HepG2 (cell line): ENCODE results near the gene KIAA0232. TPM values are rescaled to one million over a fixed set of nuclear protein-coding genes. Genes with fewer than 3 reads are reported as not detected.

Experiments used
- ATAC-seq: fragments of 200-7000 bp; cut with Tn5 transposase; 3 replicates; pipeline ENCODE4 v1.9.1; 2020; ENCODE audit warnings: mild to moderate bottlenecking, moderate library complexity
- BruUV-seq: library from RNA; stranded (reverse); fragments of 400-500 nt; replicated peaks from 2 replicates; lab custom pipeline; 2021; lab: Mats Ljungman, UMichigan
- CTCF ChIA-PET: fragments of 300-600 bp; formaldehyde crosslinking; extraction: SDS; loops from one replicate; lab custom pipeline; 2021; ENCODE audit warnings: low total read pairs, inconsistent platforms, low intra/inter-chr PET ratio; lab: Yijun Ruan, JAX
- POLR2A ChIA-PET: fragments of 350-600 bp; sonication (Branson Sonifier 250); formaldehyde crosslinking; loops from one replicate; lab custom pipeline; 2020; ENCODE audit warnings: antibody characterized with exemption, inconsistent platforms; lab: Yijun Ruan, JAX
- DNase-seq: peaks from one replicate; pipeline ENCODE4 v3.0.0-alpha.2; 2015; ENCODE audit warnings: low spot score
- FAIRE-seq: peaks from 3 replicates; lab custom pipeline; 2011; peaks lifted over from hg19 to GRCh38; lab: Jason Lieb, UNC
- H2AFZ ChIP-seq: one replicate; pipeline ENCODE4 v1.6.1; 2011; ENCODE audit warnings: low read length, inconsistent platforms
- H3K27ac ChIP-seq: fragments of 300-600 bp; 3 replicates; pipeline ENCODE4 v1.8.0; 2011; ENCODE audit warnings: mixed run types, mild to moderate bottlenecking, mixed read lengths, low read length, inconsistent platforms; ENCODE audit not compliant: insufficient read depth; ENCODE audit errors: extremely low read length
- H3K27me3 ChIP-seq, 2 experiments: fragments of 200-600 bp in 1 of 2; 2 replicates in 1 of 2; 3 replicates in 1 of 2; pipeline versions ENCODE4 v1.6.0 to v1.8.0; 2011; ENCODE audit warnings: low read length in 2 of 2, mild to moderate bottlenecking in 2 of 2, moderate library complexity in 2 of 2, inconsistent platforms in 1 of 2; ENCODE audit not compliant: insufficient read depth in 2 of 2, control insufficient read depth in 1 of 2
- H3K36me3 ChIP-seq, 2 experiments: fragments of 200-600 bp in 1 of 2; replicated peaks in 1 of 2; 2 replicates in 1 of 2; 3 replicates in 1 of 2; pipeline versions ENCODE4 v1.5.1 to v1.8.0; 2011; ENCODE audit warnings: low read length in 2 of 2, inconsistent platforms in 1 of 2; ENCODE audit not compliant: insufficient read depth in 2 of 2, control insufficient read depth in 1 of 2
- H3K4me1 ChIP-seq: 2 replicates; pipeline ENCODE4 v1.5.1; 2012; ENCODE audit warnings: low read length, inconsistent platforms; ENCODE audit not compliant: insufficient read depth
- H3K4me2 ChIP-seq: 2 replicates; pipeline ENCODE4 v1.6.0; 2011; ENCODE audit warnings: low read depth, low read length, inconsistent platforms
- H3K4me3 ChIP-seq, 3 experiments: fragments of 200-600 bp in 1 of 3; sonication (generic), shearing (Covaris generic) in 1 of 3; replicated peaks in 1 of 3; 2 replicates each; pipeline ENCODE4 v1.5.1; 2011 to 2016; ENCODE audit warnings: low read length in 3 of 3, inconsistent platforms in 2 of 3, low read depth in 2 of 3, mild to moderate bottlenecking in 2 of 3, control low read depth in 1 of 3, mixed read lengths in 1 of 3; ENCODE audit not compliant: insufficient read depth in 1 of 3
- H3K79me2 ChIP-seq: one replicate; pipeline ENCODE4 v1.6.1; 2011; ENCODE audit warnings: low read length, inconsistent platforms; ENCODE audit not compliant: insufficient read depth
- H3K9ac ChIP-seq: 2 replicates; pipeline ENCODE4 v1.6.0; 2011; ENCODE audit warnings: mild to moderate bottlenecking, low read depth, low read length, inconsistent platforms; ENCODE audit not compliant: insufficient read depth
- H3K9me3 ChIP-seq: 2 replicates; pipeline ENCODE4 v1.5.1; 2012; ENCODE audit warnings: mild to moderate bottlenecking, low read length
- H4K20me1 ChIP-seq: 2 replicates; pipeline ENCODE4 v1.6.0; 2011; ENCODE audit warnings: inconsistent platforms, mild to moderate bottlenecking, low read length, moderate library complexity; ENCODE audit not compliant: insufficient read depth
- CBX2 ChIP-seq, 2 experiments: fragments of 200-600 bp in 1 of 2; sonication (generic); formaldehyde crosslinking in 1 of 2; IDR thresholded peaks; 2 replicates each; pipeline versions ENCODE4 v1.7.0 to v1.8.1; 2018 to 2022; ENCODE audit warnings: low read depth in 2 of 2, low read length in 1 of 2, mild to moderate bottlenecking in 1 of 2, missing genetic modification reagents in 1 of 2
- DRAP1 ChIP-seq: IDR thresholded peaks from 2 replicates; pipeline ENCODE4 v1.6.1; 2016; ENCODE audit warnings: missing genetic modification reagents, missing compliant biosample characterization
- FLYWCH1 ChIP-seq: sonication (generic); formaldehyde crosslinking; IDR thresholded peaks from 2 replicates; pipeline ENCODE4 v1.8.1; 2023; ENCODE audit warnings: mild to moderate bottlenecking, missing genetic modification reagents
- ZHX2 ChIP-seq, 2 experiments: sonication (generic) in 1 of 2; formaldehyde crosslinking in 1 of 2; IDR thresholded peaks; 2 replicates each; pipeline versions ENCODE4 v1.6.1 to v1.9.0; 2014 to 2022; ENCODE audit warnings: antibody characterized with exemption in 1 of 2, borderline replicate concordance in 1 of 2, inconsistent platforms in 1 of 2, low read depth in 1 of 2, missing genetic modification reagents in 1 of 2
- ZMYM2 ChIP-seq: sonication (generic); formaldehyde crosslinking; IDR thresholded peaks from 2 replicates; pipeline ENCODE4 v1.8.0; 2022; ENCODE audit warnings: mild to moderate bottlenecking, missing genetic modification reagents
- ZNF225 ChIP-seq: sonication (generic); formaldehyde crosslinking; IDR thresholded peaks from 2 replicates; pipeline ENCODE4 v1.4.0; 2020; ENCODE audit warnings: mild to moderate bottlenecking, missing genetic modification reagents
- ZNF44 ChIP-seq: sonication (generic); formaldehyde crosslinking; IDR thresholded peaks from 2 replicates; pipeline ENCODE4 v1.5.1; 2020; ENCODE audit warnings: mild to moderate bottlenecking, missing genetic modification reagents
- ZNF570 ChIP-seq: sonication (generic); formaldehyde crosslinking; IDR thresholded peaks from 2 replicates; pipeline ENCODE4 v1.4.0; 2020; ENCODE audit warnings: mild to moderate bottlenecking, missing genetic modification reagents, borderline replicate concordance
- ZNF614 ChIP-seq: IDR thresholded peaks from 2 replicates; pipeline ENCODE4 v1.6.1; 2018; ENCODE audit warnings: missing biosample characterization, missing genetic modification reagents, inconsistent platforms, borderline replicate concordance
- WGBS: methylation state at CpG from one replicate; pipeline ENCODE4 v1.1.6; 2017; ENCODE audit warnings: low lambda C conversion rate; 5-methylcytosine and 5-hydroxymethylcytosine counted together
- in situ Hi-C: cut with HindIII; loops from 2 replicates; pipeline ENCODE4 v1.10.0; 2017; ENCODE audit warnings: low pct_unique_long_range_greater_than_20kb; ENCODE audit not compliant: extremely low pct_ligation_motif_present
- intact Hi-C: fragments of 100-400 bp; cut with micrococcal nuclease; formaldehyde crosslinking; loops from one replicate; pipeline ENCODE4 v1.10.0; 2022; ENCODE audit not compliant: unreplicated experiment
- polyA plus RNA-seq, 8 experiments: library from polyadenylated mRNA; depleted of rRNA in 3 of 8; stranded (reverse) in 7 of 8; unstranded in 1 of 8; fragments of >200 nt; fragmentation: Illumina TruSeq in 4 of 8; extraction: Trizol in 4 of 8; gene quantifications; 2 replicates each; pipeline versions ENCODE4 v1.2.1 to v1.2.3, GENCODE V29; 2011 to 2016; ENCODE audit warnings: low read depth in 4 of 8, missing spikeins in 1 of 8, mixed read lengths in 1 of 8; ENCODE audit not compliant: insufficient read depth in 1 of 8
- total RNA-seq, 5 experiments: library from RNA; depleted of rRNA; stranded (reverse); fragments of >200 nt; fragmentation: Illumina TruSeq; extraction: Trizol; gene quantifications; 2 replicates each; pipeline ENCODE4 v1.2.3, GENCODE V29; 2016; ENCODE audit warnings: low read depth in 1 of 5
- TF ChIP-seq, protein P1 (sequence below): sonication (generic); formaldehyde crosslinking; IDR thresholded peaks from 2 replicates; pipeline ENCODE4 v1.8.1; 2023; ENCODE audit warnings: mild to moderate bottlenecking, missing genetic modification reagents, borderline replicate concordance

KIAA0232 gene
- total and polyA plus RNA-seq, 2 of the 13 experiments (the other 11 are each of a cell fraction or from before 2014, with no cell fraction given) = 7.8 to 17.1 TPM

- no TSS peak for BruUV-seq
- no peak overlapping the region for H3K4me3 ChIP-seq
- H2AFZ ChIP-seq = no peak overlapping the region
- no peaks in the 10 kb centered on the region for H3K9me3 ChIP-seq
- POLR2A ChIA-PET = no interaction called here
- no peaks in the 10 kb centered on the region for H3K27me3 ChIP-seq
- H3K4me2 ChIP-seq = no peak overlapping the region
- FAIRE-seq (no peak), DNase-seq (no peak), ATAC-seq (no peak)
- H3K9ac ChIP-seq = no peak overlapping the region
- TF ChIP-seq CBX2 (IDR thresholded peaks at IDR 0.05; ENCODE audit: low read depth, low read length) = no peak
- no peak for TF ChIP-seq CBX2 (CRISPR knock-in tag; IDR thresholded peaks at IDR 0.05; ENCODE audit: low read depth)
- TF ChIP-seq, protein P1, sequence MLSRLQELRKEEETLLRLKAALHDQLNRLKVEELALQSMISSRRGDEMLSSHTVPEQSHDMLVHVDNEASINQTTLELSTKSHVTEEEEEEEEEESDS (CRISPR knock-in tag) = no peak
- TF ChIP-seq ZNF225 (CRISPR knock-in tag) = no peak
- TF ChIP-seq DRAP1 (CRISPR knock-in tag) = no peak
- TF ChIP-seq ZMYM2 (CRISPR knock-in tag) = no peak
- TF ChIP-seq ZNF614 (CRISPR knock-in tag) = no peak
- TF ChIP-seq ZNF570 (CRISPR knock-in tag) = no peak
- TF ChIP-seq FLYWCH1 (CRISPR knock-in tag) = no peak
- no peak for TF ChIP-seq ZNF44 (CRISPR knock-in tag)
- TF ChIP-seq ZHX2 (IDR thresholded peaks at IDR 0.05; ENCODE audit: low read depth) = no peak
- no peak for TF ChIP-seq ZHX2 (CRISPR knock-in tag; IDR thresholded peaks at IDR 0.05; ENCODE audit: borderline replicate concordance)
- peaks cover 87% of the 10 kb centered on the region for H3K4me1 ChIP-seq
- 87% methylated on average over 11 of the region's 12 CpGs for WGBS
- CTCF ChIA-PET = no interaction called here
- in situ Hi-C loops = no loop called here
- H4K20me1 ChIP-seq = peaks cover 49% of the 10 kb centered on the region
- H3K27ac ChIP-seq = no peak overlapping the region
- peaks cover 59% of the 10 kb centered on the region for H3K79me2 ChIP-seq
- intact Hi-C loops = no loop called here
- H3K36me3 ChIP-seq = peaks cover 15 to 38% of the 10 kb centered on the region in 2 experiments; a peak in 4 of 5 replicates
Observed at GRCh38 chr4:6924361-6924779, 141.8 kb downstream of the KIAA0232 start.
